HEK293 (cell line): ENCODE data around the gene APOBEC4.

Experiments used
- CTCF ChIA-PET: fragments of 350-600 bp; formaldehyde crosslinking; extraction: SDS; loops from one replicate; lab custom pipeline; 2021; ENCODE audit warnings: antibody characterized with exemption; lab: Yijun Ruan, JAX
- POLR2A ChIA-PET: fragments of 300-600 bp; formaldehyde crosslinking; extraction: SDS; loops from one replicate; lab custom pipeline; 2020; ENCODE audit warnings: antibody characterized with exemption, inconsistent platforms; lab: Yijun Ruan, JAX
- H3K27ac ChIP-seq: fragments of 200-500 bp; sonication (Bioruptor generic); 2 replicates; pipeline ENCODE4 v1.5.1; 2014; ENCODE audit warnings: low read depth, low read length, control low read depth, inconsistent platforms; ENCODE audit errors: extremely low read depth
- H3K36me3 ChIP-seq, 2 experiments: fragments of 200-500 bp in 1 of 2; sonication (Bioruptor generic) in 1 of 2; 1 replicate in 1 of 2; 2 replicates in 1 of 2; pipeline ENCODE4 v1.5.1; 2014 to 2017; ENCODE audit warnings: inconsistent platforms in 2 of 2, low read length in 2 of 2; ENCODE audit not compliant: control insufficient read depth in 2 of 2, insufficient read depth in 1 of 2
- H3K4me1 ChIP-seq: fragments of 200-500 bp; sonication (Bioruptor generic); 2 replicates; pipeline ENCODE4 v1.5.1; 2014; ENCODE audit warnings: mild to moderate bottlenecking, low read length, inconsistent platforms; ENCODE audit not compliant: control insufficient read depth, insufficient read depth
- H3K4me3 ChIP-seq: 2 replicates; pipeline ENCODE4 v1.5.1; 2011; ENCODE audit warnings: low read depth, mild to moderate bottlenecking, control low read depth, low read length, moderate library complexity
- H3K9me3 ChIP-seq: fragments of 200-500 bp; sonication (Bioruptor generic); 2 replicates; pipeline ENCODE4 v1.5.1; 2014; ENCODE audit warnings: low read depth, low read length, inconsistent platforms; ENCODE audit not compliant: control insufficient read depth, insufficient read depth
- IKZF3 ChIP-seq: fragments of 450-650 bp; IDR thresholded peaks from 2 replicates; pipeline ENCODE4 v1.5.0; 2018; ENCODE audit warnings: missing biosample characterization, mild to moderate bottlenecking, missing genetic modification characterization, moderate library complexity
- PRDM4 ChIP-seq: fragments of 450-650 bp; formaldehyde crosslinking; IDR thresholded peaks from 2 replicates; pipeline ENCODE4 v1.5.1; 2017; ENCODE audit warnings: missing biosample characterization, missing genetic modification characterization
- ZBTB21 ChIP-seq: fragments of 450-650 bp; formaldehyde crosslinking; IDR thresholded peaks from 2 replicates; pipeline ENCODE4 v1.5.1; 2017; ENCODE audit warnings: missing biosample characterization, missing genetic modification characterization
- ZFP37 ChIP-seq: fragments of 450-650 bp; formaldehyde crosslinking; IDR thresholded peaks from 2 replicates; pipeline ENCODE4 v1.5.1; 2016; ENCODE audit warnings: missing biosample characterization, missing genetic modification characterization
- ZFP41 ChIP-seq: fragments of 450-650 bp; formaldehyde crosslinking; IDR thresholded peaks from 2 replicates; pipeline ENCODE4 v1.5.1; 2016; ENCODE audit warnings: missing biosample characterization, missing genetic modification characterization, borderline replicate concordance
- ZNF266 ChIP-seq: fragments of 450-650 bp; formaldehyde crosslinking; IDR thresholded peaks from 2 replicates; pipeline ENCODE4 v1.5.1; 2016; ENCODE audit warnings: missing biosample characterization, missing genetic modification characterization, low read depth
- ZNF280C ChIP-seq: fragments of 450-650 bp; formaldehyde crosslinking; IDR thresholded peaks from 2 replicates; pipeline ENCODE4 v1.5.1; 2016; ENCODE audit warnings: missing biosample characterization, missing genetic modification characterization
- ZNF514 ChIP-seq: fragments of 450-650 bp; formaldehyde crosslinking; IDR thresholded peaks from 2 replicates; pipeline ENCODE4 v1.5.1; 2016; ENCODE audit warnings: missing biosample characterization, missing genetic modification characterization
- ZNF555 ChIP-seq: fragments of 450-650 bp; formaldehyde crosslinking; conservative IDR thresholded peaks from 2 replicates; pipeline ENCODE4 v1.5.1; 2017; ENCODE audit warnings: missing biosample characterization, mild to moderate bottlenecking, missing genetic modification characterization, inconsistent platforms
- ZNF626 ChIP-seq: fragments of 450-650 bp; sonication (Bioruptor Pico); formaldehyde crosslinking; IDR thresholded peaks from 2 replicates; pipeline ENCODE4 v1.5.1; 2018; ENCODE audit warnings: missing biosample characterization, missing genetic modification characterization, inconsistent platforms
- ZNF629 ChIP-seq: fragments of 450-650 bp; formaldehyde crosslinking; IDR thresholded peaks from 2 replicates; pipeline ENCODE4 v1.5.1; 2017; ENCODE audit warnings: missing biosample characterization, missing genetic modification characterization
- ZNF670 ChIP-seq: fragments of 450-650 bp; formaldehyde crosslinking; IDR thresholded peaks from 2 replicates; pipeline ENCODE4 v1.5.1; 2016; ENCODE audit warnings: missing biosample characterization, missing genetic modification characterization, low read depth
- ZSCAN18 ChIP-seq: fragments of 450-650 bp; formaldehyde crosslinking; IDR thresholded peaks from 2 replicates; pipeline ENCODE4 v1.5.1; 2016; ENCODE audit warnings: missing biosample characterization, missing genetic modification characterization

Gene APOBEC4

DNA sequence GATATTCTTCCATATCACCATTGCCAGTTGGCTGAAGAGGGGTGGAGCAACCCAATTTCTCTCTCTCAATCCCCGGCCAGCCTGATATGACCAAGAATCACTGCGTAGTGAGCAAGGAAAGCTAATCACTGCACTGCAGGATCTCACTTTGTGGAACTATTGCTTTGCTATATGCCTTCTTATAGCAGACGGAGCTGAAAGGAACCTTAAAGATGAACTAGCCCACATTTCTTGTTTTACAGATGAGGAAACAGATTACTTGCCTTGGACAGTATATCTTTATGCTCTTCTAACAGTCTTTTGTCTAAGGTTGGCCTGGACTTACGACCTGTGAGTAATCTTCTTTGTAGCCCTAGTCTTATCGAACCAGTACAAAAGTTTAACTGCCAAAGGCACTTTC lies 7.6 kb downstream of the APOBEC4 start (continued):
- TF ChIP-seq IKZF3 (tag by site-specific recombination) (no peak), ZNF670 (tag by site-specific recombination) (no peak), ZNF514 (tag by site-specific recombination) (no peak), PRDM4 (no peak), ZNF266 (tag by site-specific recombination) (no peak)

- Histone ChIP-seq H3K27ac (no peak overlapping the region), H3K9me3 (no peaks in the 10 kb centered on the region), H3K4me3 (no peak overlapping the region), H3K36me3 (no peaks in the 10 kb centered on the region), H3K4me1 (no peaks in the 10 kb centered on the region)
- ChIA-PET POLR2A (no interaction called here), CTCF (no interaction called here)
- no peak for TF ChIP-seq ZNF629
These were observed 10.9 kb downstream of the APOBEC4 start for GRCh38 chr1:183642166-183642565.

DNA sequence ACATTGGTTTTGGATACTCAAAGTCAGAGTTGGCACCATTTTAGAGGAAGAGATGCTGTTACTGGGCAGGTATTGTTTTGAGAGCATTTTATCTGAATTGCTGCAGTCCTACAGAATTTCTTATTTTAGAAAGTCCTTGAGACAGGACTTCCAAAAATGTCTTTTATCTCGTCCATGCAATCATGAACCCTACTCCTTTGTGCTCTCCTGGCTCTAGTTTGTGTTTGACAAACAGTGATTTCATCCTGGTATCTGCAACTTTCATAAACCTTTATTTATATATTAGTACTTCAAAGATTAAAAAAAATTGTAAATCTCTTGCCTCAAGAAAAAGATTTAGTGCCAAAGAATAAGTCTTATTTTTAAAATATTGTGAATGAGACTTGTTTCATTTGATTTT lies 12.9 kb downstream of the APOBEC4 start:
- TF ChIP-seq PRDM4 (no peak), ZNF555 (tag by site-specific recombination) (no peak), ZNF280C (tag by site-specific recombination) (no peak), ZNF670 (tag by site-specific recombination) (no peak), ZFP41 (no peak), ZSCAN18 (tag by site-specific recombination) (no peak), ZFP37 (no peak), ZNF626 (no peak), ZBTB21 (tag by site-specific recombination) (no peak)
- ChIA-PET POLR2A (no interaction called here), CTCF (interaction anchor here (0.6 to 1.2 kb wide), 2 partner anchors 9 to 63 kb away, joined by 3 to 5 read pairs; no protein-coding TSS in a partner anchor)
- Histone ChIP-seq H3K4me1 (no peaks in the 10 kb centered on the region), H3K9me3 (no peaks in the 10 kb centered on the region), H3K36me3 (no peaks in the 10 kb centered on the region), H3K4me3 (no peak overlapping the region), H3K27ac (no peak overlapping the region)
